Measurements from ENCODE around the gene SLC45A1. TPM values are rescaled to one million over a fixed set of nuclear protein-coding genes. Genes with fewer than 3 reads are reported as not detected.

Gene SLC45A1
- total and polyA plus RNA-seq, 4 donors, result 3.3 to 30.2 (median 19.4) TPM

GRCh38 chr1:8364528-8365442 lies 46.9 kb downstream of the SLC45A1 start:
- peaks cover 63% of the 10 kb centered on the region for H3K4me1 ChIP-seq (ENCODE audit: control insufficient read depth, insufficient read depth, low read length)
- no peaks in the 10 kb centered on the region for H3K9me3 ChIP-seq (ENCODE audit: control insufficient read depth, insufficient read depth, low read length)
- H3K27me3 ChIP-seq (ENCODE audit: control insufficient read depth, insufficient read depth, low read length), result no peaks in the 10 kb centered on the region
- DNase-seq (ENCODE audit: low read depth in 4 of 6, low spot score in 6 of 6), result peak in 1 of 6 donors; percentile 14
- H3K27ac ChIP-seq (ENCODE audit: low read depth, low read length), result peak overlapping the region; percentile 10
- 88% methylated on average over 22 of the region's 29 CpGs for WGBS (ENCODE audit: insufficient coverage)
- peaks cover 64% of the 10 kb centered on the region for H3K36me3 ChIP-seq (ENCODE audit: control insufficient read depth, insufficient read depth, low read length)
- no peak overlapping the region for H3K4me3 ChIP-seq (ENCODE audit: low read depth, low read length)

GRCh38 chr1:8365661-8366362 lies 47.9 kb downstream of the SLC45A1 start:
- 94% methylated on average over 18 of the region's 24 CpGs for WGBS (ENCODE audit: insufficient coverage)
- DNase-seq (ENCODE audit: low read depth in 4 of 6, low spot score in 6 of 6), result no peak

GRCh38 chr1:8367571-8368194 lies 49.8 kb downstream of the SLC45A1 start:
- no peak for DNase-seq (ENCODE audit: low read depth in 4 of 6, low spot score in 6 of 6)
- H3K27me3 ChIP-seq (ENCODE audit: control insufficient read depth, insufficient read depth, low read length), result no peaks in the 10 kb centered on the region
- WGBS (ENCODE audit: insufficient coverage), result 94% methylated on average over 5 of the region's 8 CpGs
- H3K9me3 ChIP-seq (ENCODE audit: control insufficient read depth, insufficient read depth, low read length), result no peaks in the 10 kb centered on the region
- no peak overlapping the region for H3K4me3 ChIP-seq (ENCODE audit: low read depth, low read length)
- peaks cover 39% of the 10 kb centered on the region for H3K36me3 ChIP-seq (ENCODE audit: control insufficient read depth, insufficient read depth, low read length)
- H3K27ac ChIP-seq (ENCODE audit: low read depth, low read length), result no peak overlapping the region
- H3K4me1 ChIP-seq (ENCODE audit: control insufficient read depth, insufficient read depth, low read length), result peaks cover 81% of the 10 kb centered on the region

More at GRCh38 chr1:8365661-8366362, 47.9 kb downstream of the SLC45A1 start:
- H3K27ac ChIP-seq (ENCODE audit: low read depth, low read length), result no peak overlapping the region
- H3K4me3 ChIP-seq (ENCODE audit: low read depth, low read length), result no peak overlapping the region
- no peaks in the 10 kb centered on the region for H3K9me3 ChIP-seq (ENCODE audit: control insufficient read depth, insufficient read depth, low read length)
- H3K27me3 ChIP-seq (ENCODE audit: control insufficient read depth, insufficient read depth, low read length), result no peaks in the 10 kb centered on the region
- peaks cover 69% of the 10 kb centered on the region for H3K4me1 ChIP-seq (ENCODE audit: control insufficient read depth, insufficient read depth, low read length)
- H3K36me3 ChIP-seq (ENCODE audit: control insufficient read depth, insufficient read depth, low read length), result peaks cover 53% of the 10 kb centered on the region

- Histone ChIP-seq H3K36me3 (ENCODE audit: control insufficient read depth, insufficient read depth, low read length) (peaks cover 27% of the 10 kb centered on the region), H3K27ac (ENCODE audit: low read depth, low read length) (peak overlapping the region; percentile 87), H3K9me3 (ENCODE audit: control insufficient read depth, insufficient read depth, low read length) (no peaks in the 10 kb centered on the region), H3K4me3 (ENCODE audit: low read depth, low read length) (no peak overlapping the region), H3K4me1 (ENCODE audit: control insufficient read depth, insufficient read depth, low read length) (peaks cover 82% of the 10 kb centered on the region), H3K27me3 (ENCODE audit: control insufficient read depth, insufficient read depth, low read length) (no peaks in the 10 kb centered on the region)
- DNase-seq (ENCODE audit: low read depth in 4 of 6, low spot score in 6 of 6), result peak in 1 of 6 donors; percentile 7
- 47% methylated on average over 3 of the region's 5 CpGs for WGBS (ENCODE audit: insufficient coverage)
These were observed 51.2 kb downstream of the SLC45A1 start for GRCh38 chr1:8368956-8369639.

GRCh38 chr1:8370046-8370881 lies 52.4 kb downstream of the SLC45A1 start:
- DNase-seq (ENCODE audit: low read depth in 4 of 6, low spot score in 6 of 6), result peak; percentile 66 to 97 (median 78)
- WGBS (ENCODE audit: insufficient coverage), result 20% methylated on average over 10 of the region's 14 CpGs
- Histone ChIP-seq H3K27ac (ENCODE audit: low read depth, low read length) (peak overlapping the region; percentile 87), H3K27me3 (ENCODE audit: control insufficient read depth, insufficient read depth, low read length) (no peaks in the 10 kb centered on the region), H3K4me3 (ENCODE audit: low read depth, low read length) (no peak overlapping the region), H3K9me3 (ENCODE audit: control insufficient read depth, insufficient read depth, low read length) (no peaks in the 10 kb centered on the region), H3K4me1 (ENCODE audit: control insufficient read depth, insufficient read depth, low read length) (peaks cover 80% of the 10 kb centered on the region), H3K36me3 (ENCODE audit: control insufficient read depth, insufficient read depth, low read length) (peaks cover 16% of the 10 kb centered on the region)

GRCh38 chr1:8370905-8371315 lies 53.0 kb downstream of the SLC45A1 start:
- Histone ChIP-seq H3K4me1 (ENCODE audit: control insufficient read depth, insufficient read depth, low read length) (peaks cover 77% of the 10 kb centered on the region), H3K4me3 (ENCODE audit: low read depth, low read length) (no peak overlapping the region), H3K27ac (ENCODE audit: low read depth, low read length) (peak overlapping the region; percentile 87), H3K36me3 (ENCODE audit: control insufficient read depth, insufficient read depth, low read length) (peaks cover 10% of the 10 kb centered on the region), H3K9me3 (ENCODE audit: control insufficient read depth, insufficient read depth, low read length) (no peaks in the 10 kb centered on the region), H3K27me3 (ENCODE audit: control insufficient read depth, insufficient read depth, low read length) (no peaks in the 10 kb centered on the region)
- peak in 3 of 6 donors; percentile 53 to 86 (median 71) for DNase-seq (ENCODE audit: low read depth in 4 of 6, low spot score in 6 of 6)
- no CpG with 5 or more reads among the region's 5 CpGs for WGBS (ENCODE audit: insufficient coverage)

GRCh38 chr1:8371372-8371991 lies 53.6 kb downstream of the SLC45A1 start:
- H3K27ac ChIP-seq (ENCODE audit: low read depth, low read length), result peak overlapping the region; percentile 87
- H3K4me3 ChIP-seq (ENCODE audit: low read depth, low read length), result no peak overlapping the region
- 47% methylated on average over 7 of the region's 9 CpGs for WGBS (ENCODE audit: insufficient coverage)

GRCh38 chr1:8373125-8373524 lies 55.2 kb downstream of the SLC45A1 start:
- no CpG with 5 or more reads among the region's 3 CpGs for WGBS (ENCODE audit: insufficient coverage)

More at GRCh38 chr1:8371372-8371991, 53.6 kb downstream of the SLC45A1 start:
- Histone ChIP-seq H3K9me3 (ENCODE audit: control insufficient read depth, insufficient read depth, low read length) (no peaks in the 10 kb centered on the region), H3K27me3 (ENCODE audit: control insufficient read depth, insufficient read depth, low read length) (no peaks in the 10 kb centered on the region), H3K4me1 (ENCODE audit: control insufficient read depth, insufficient read depth, low read length) (peaks cover 74% of the 10 kb centered on the region), H3K36me3 (ENCODE audit: control insufficient read depth, insufficient read depth, low read length) (peaks cover 5% of the 10 kb centered on the region)
- DNase-seq (ENCODE audit: low read depth in 4 of 6, low spot score in 6 of 6), result no peak

More at GRCh38 chr1:8373125-8373524, 55.2 kb downstream of the SLC45A1 start:
- peaks cover 60% of the 10 kb centered on the region for H3K4me1 ChIP-seq (ENCODE audit: control insufficient read depth, insufficient read depth, low read length)
- H3K4me3 ChIP-seq (ENCODE audit: low read depth, low read length), result no peak overlapping the region
- peaks cover 5% of the 10 kb centered on the region for H3K36me3 ChIP-seq (ENCODE audit: control insufficient read depth, insufficient read depth, low read length)
- peak in 1 of 6 donors; percentile 50 for DNase-seq (ENCODE audit: low read depth in 4 of 6, low spot score in 6 of 6)
- H3K9me3 ChIP-seq (ENCODE audit: control insufficient read depth, insufficient read depth, low read length), result no peaks in the 10 kb centered on the region
- peak overlapping the region; percentile 87 for H3K27ac ChIP-seq (ENCODE audit: low read depth, low read length)
- no peaks in the 10 kb centered on the region for H3K27me3 ChIP-seq (ENCODE audit: control insufficient read depth, insufficient read depth, low read length)

Data from spinal cord (tissue), 10 donors.